GM18951 (cell line): ENCODE data around the gene GIPC1.

Experiments used
- POLR2A ChIP-seq: IDR thresholded peaks from 4 replicates; pipeline ENCODE4 v1.6.1; 2011; ENCODE audit warnings: mild to moderate bottlenecking; ENCODE audit not compliant: insufficient read length, insufficient read depth; ENCODE audit errors: extremely low read depth
- in situ Hi-C: fragments of 300-500 bp; cut with MboI; formaldehyde crosslinking; loops from one replicate; pipeline ENCODE4 v1.12.0; 2022; ENCODE audit warnings: low sequenced_read_pairs, mixed read lengths, inconsistent platforms; ENCODE audit not compliant: unreplicated experiment

Gene GIPC1

GRCh38 chr19:14529254-14530004 is 33.5 kb upstream of the GIPC1 start, which contains the start of gene TECR:
Gene TECR, plus strand, starts transcription at chr19:14529594. Its CDS starts 103 bp downstream, at chr19:14529697.
- peak; percentile 98 for TF ChIP-seq POLR2A
- in situ Hi-C loops = no loop called here

GRCh38 chr19:14528419-14529253 is 32.7 kb upstream of the GIPC1 start:
- in situ Hi-C loops = no loop called here
- no peak for TF ChIP-seq POLR2A

GRCh38 chr19:14526423-14526822 is 30.5 kb upstream of the GIPC1 start:
- in situ Hi-C loops = no loop called here
- no peak for TF ChIP-seq POLR2A

GRCh38 chr19:14525729-14526128 is 29.8 kb upstream of the GIPC1 start:
- TF ChIP-seq POLR2A = no peak
- in situ Hi-C loops = no loop called here

- in situ Hi-C loops = no loop called here
- no peak for TF ChIP-seq POLR2A
Measured at GRCh38 chr19:14520543-14520942, 24.6 kb upstream of the GIPC1 start.

GRCh38 chr19:14519860-14520407 is 24.0 kb upstream of the GIPC1 start:
- in situ Hi-C loops = no loop called here
- TF ChIP-seq POLR2A = no peak

- TF ChIP-seq POLR2A = no peak
- in situ Hi-C loops = no loop called here
Measured at GRCh38 chr19:14519245-14519859, 23.4 kb upstream of the GIPC1 start.

- in situ Hi-C loops = no loop called here
- TF ChIP-seq POLR2A = peak; percentile 95
Measured at GRCh38 chr19:14517840-14518505, 22.0 kb upstream of the GIPC1 start, which contains the start of gene DNAJB1. Gene DNAJB1, minus strand, starts transcription at chr19:14518397. Its CDS starts 48 bp downstream, at chr19:14518349.

- no peak for TF ChIP-seq POLR2A
- in situ Hi-C loops = no loop called here
Measured at GRCh38 chr19:14517446-14517839, 21.5 kb upstream of the GIPC1 start.

- in situ Hi-C loops = no loop called here
- no peak for TF ChIP-seq POLR2A
Measured at GRCh38 chr19:14516746-14517438, 21.0 kb upstream of the GIPC1 start.

- in situ Hi-C loops = no loop called here
- no peak for TF ChIP-seq POLR2A
Measured at GRCh38 chr19:14516048-14516534, 20.2 kb upstream of the GIPC1 start.

GRCh38 chr19:14515501-14516047 is 19.6 kb upstream of the GIPC1 start:
- in situ Hi-C loops = no loop called here
- no peak for TF ChIP-seq POLR2A
